IPS-NIHi11 (cell line): Measurements from ENCODE around the gene FABP2.
"Not testable (repeated sequence)": the region's sequence is repeated elsewhere in the genome, so short reads cannot be mapped to it uniquely, and the experiment has no call there.

Experiments used
- DNase-seq: peaks from one replicate; pipeline ENCODE4 v3.0.0; 2012; ENCODE audit warnings: mixed read lengths, low spot score

Gene FABP2

GRCh38 chr4:119310826-119311225, 11.1 kb downstream of the FABP2 start:
- DNase-seq: no peak

GRCh38 chr4:119307606-119308005, 14.3 kb downstream of the FABP2 start:
- DNase-seq: no peak

- no peak for DNase-seq
These were observed 17.5 kb downstream of the FABP2 start for GRCh38 chr4:119304431-119304830.

- no peak for DNase-seq
These were observed 18.2 kb downstream of the FABP2 start for GRCh38 chr4:119303587-119304305.

- no peak for DNase-seq
These were observed 19.7 kb downstream of the FABP2 start for GRCh38 chr4:119302073-119302832.

GRCh38 chr4:119300101-119300978, 21.6 kb downstream of the FABP2 start:
- peak; percentile 92 for DNase-seq

- no peak for DNase-seq
These were observed 22.2 kb downstream of the FABP2 start for GRCh38 chr4:119299741-119300100.

- DNase-seq: no peak
These were observed 22.7 kb downstream of the FABP2 start for GRCh38 chr4:119299260-119299671.

GRCh38 chr4:119297795-119298194, 24.1 kb downstream of the FABP2 start:
- DNase-seq: no peak

- DNase-seq: no peak
These were observed 25.6 kb downstream of the FABP2 start for GRCh38 chr4:119296356-119296755.

- no peak for DNase-seq
These were observed 31.3 kb downstream of the FABP2 start for GRCh38 chr4:119290598-119290997.

- DNase-seq: no peak
These were observed 32.6 kb downstream of the FABP2 start for GRCh38 chr4:119289313-119289712.

GRCh38 chr4:119286377-119287002, 35.4 kb downstream of the FABP2 start:
- DNase-seq: no peak

GRCh38 chr4:119284876-119285780, 36.8 kb downstream of the FABP2 start:
- no peak for DNase-seq

- DNase-seq: no peak
These were observed 40.5 kb downstream of the FABP2 start for GRCh38 chr4:119281393-119281792.

- not testable (repeated sequence) for DNase-seq
These were observed 42.0 kb downstream of the FABP2 start for GRCh38 chr4:119279945-119280344.

- DNase-seq: not testable (repeated sequence)
These were observed 42.4 kb downstream of the FABP2 start for GRCh38 chr4:119279541-119279940.

GRCh38 chr4:119271361-119272085, 50.4 kb downstream of the FABP2 start:
- DNase-seq: no peak

- no peak for DNase-seq
These were observed 53.5 kb downstream of the FABP2 start for GRCh38 chr4:119268466-119268865.
